CD4-positive, alpha-beta T cell treated with Interleukin-4 for 1 hour (primary cell): ENCODE data around the gene VPS45.
"Not testable (repeated sequence)": the region's sequence is repeated elsewhere in the genome, so short reads cannot be mapped to it uniquely, and the experiment has no call there.

Experiments
- DNase-seq, 2 donors: peaks; one replicate each; pipeline ENCODE4 v3.0.0-alpha.2; 2020 to 2022

The VPS45 gene

GRCh38 chr1:150161747-150162581 is 94.4 kb downstream of the VPS45 start:
- no peak for DNase-seq

- no peak for DNase-seq
Measured at GRCh38 chr1:150162582-150162861, 94.9 kb downstream of the VPS45 start.

- DNase-seq: peak in 1 of 2 donors; percentile 69
Measured at GRCh38 chr1:150162862-150163706, 95.5 kb downstream of the VPS45 start.

GRCh38 chr1:150164224-150164623 is 96.6 kb downstream of the VPS45 start:
- DNase-seq: no peak

GRCh38 chr1:150164779-150165178 is 97.2 kb downstream of the VPS45 start:
- no peak for DNase-seq

- peak; percentile 57 to 60 for DNase-seq
Measured at GRCh38 chr1:150165622-150166612, 98.3 kb downstream of the VPS45 start.

- DNase-seq: peak; percentile 59 to 67
Measured at GRCh38 chr1:150168960-150169601, 101.5 kb downstream of the VPS45 start.

GRCh38 chr1:150171801-150172200 is 104.2 kb downstream of the VPS45 start:
- DNase-seq: no peak

- DNase-seq: no peak
Measured at GRCh38 chr1:150173141-150173585, 105.6 kb downstream of the VPS45 start.

GRCh38 chr1:150176593-150176992 is 109.0 kb downstream of the VPS45 start:
- no peak for DNase-seq

GRCh38 chr1:150178548-150178947 is 111.0 kb downstream of the VPS45 start:
- no peak for DNase-seq

- no peak for DNase-seq
Measured at GRCh38 chr1:150179867-150180266, 112.3 kb downstream of the VPS45 start.

GRCh38 chr1:150180474-150180873 is 112.9 kb downstream of the VPS45 start:
- no peak for DNase-seq

- DNase-seq: no peak
Measured at GRCh38 chr1:150182247-150182646, 114.7 kb downstream of the VPS45 start.

- DNase-seq: no peak
Measured at GRCh38 chr1:150183061-150183460, 115.5 kb downstream of the VPS45 start.

- DNase-seq: no peak
Measured at GRCh38 chr1:150185481-150185880, 117.9 kb downstream of the VPS45 start.

- DNase-seq: not testable (repeated sequence)
Measured at GRCh38 chr1:150186438-150186788, 118.8 kb downstream of the VPS45 start.

- DNase-seq: peak; percentile 42 to 67
Measured at GRCh38 chr1:150186789-150187559, 119.4 kb downstream of the VPS45 start.

- DNase-seq: no peak
Measured at GRCh38 chr1:150187560-150187931, 120.0 kb downstream of the VPS45 start.

- DNase-seq: no peak
Measured at GRCh38 chr1:150192012-150192411, 124.4 kb downstream of the VPS45 start.

GRCh38 chr1:150194381-150195031 is 126.9 kb downstream of the VPS45 start:
- no peak for DNase-seq
